Parathyroid adenoma (tissue), 2 donors: ENCODE data around the gene EFNB2.

Source experiments
- H2AFZ ChIP-seq: fragments of 300-600 bp; sonication (generic); one replicate; pipeline ENCODE4 v1.7.0; 2017; ENCODE audit warnings: antibody characterized with exemption, mild to moderate bottlenecking
- H3K27ac ChIP-seq: fragments of 300-600 bp; sonication (generic); one replicate; pipeline ENCODE4 v1.7.0; 2017
- H3K27me3 ChIP-seq: fragments of 300-600 bp; sonication (generic); one replicate; pipeline ENCODE4 v1.7.0; 2017; ENCODE audit warnings: low read length; ENCODE audit not compliant: control insufficient read depth, insufficient read depth
- H3K36me3 ChIP-seq: fragments of 300-600 bp; sonication (generic); one replicate; pipeline ENCODE4 v1.7.0; 2017; ENCODE audit warnings: low read length; ENCODE audit not compliant: control insufficient read depth, insufficient read depth
- H3K4me1 ChIP-seq: fragments of 300-600 bp; sonication (generic); one replicate; pipeline ENCODE4 v1.7.0; 2017; ENCODE audit warnings: control low read depth
- H3K4me2 ChIP-seq: fragments of 300-600 bp; sonication (generic); one replicate; pipeline ENCODE4 v1.7.0; 2017; ENCODE audit warnings: low read length
- H3K4me3 ChIP-seq: fragments of 300-600 bp; sonication (generic); one replicate; pipeline ENCODE4 v1.7.0; 2017; ENCODE audit warnings: low read depth, low read length
- H3K79me2 ChIP-seq: fragments of 300-600 bp; sonication (generic); one replicate; pipeline ENCODE4 v1.7.0; 2017; ENCODE audit warnings: control low read depth
- H3K9ac ChIP-seq: fragments of 300-600 bp; sonication (generic); one replicate; pipeline ENCODE4 v1.7.0; 2017; ENCODE audit warnings: mild to moderate bottlenecking
- H3K9me3 ChIP-seq: fragments of 300-600 bp; sonication (generic); one replicate; pipeline ENCODE4 v1.7.0; 2017; ENCODE audit warnings: low read length; ENCODE audit not compliant: control insufficient read depth
- CTCF ChIP-seq: fragments of 300-600 bp; sonication (generic); IDR thresholded peaks from one replicate; pipeline ENCODE4 v1.7.0; 2017; ENCODE audit warnings: antibody characterized with exemption, mild to moderate bottlenecking
- donor health status: primary hyperparathyroidism.

The EFNB2 gene

DNA sequence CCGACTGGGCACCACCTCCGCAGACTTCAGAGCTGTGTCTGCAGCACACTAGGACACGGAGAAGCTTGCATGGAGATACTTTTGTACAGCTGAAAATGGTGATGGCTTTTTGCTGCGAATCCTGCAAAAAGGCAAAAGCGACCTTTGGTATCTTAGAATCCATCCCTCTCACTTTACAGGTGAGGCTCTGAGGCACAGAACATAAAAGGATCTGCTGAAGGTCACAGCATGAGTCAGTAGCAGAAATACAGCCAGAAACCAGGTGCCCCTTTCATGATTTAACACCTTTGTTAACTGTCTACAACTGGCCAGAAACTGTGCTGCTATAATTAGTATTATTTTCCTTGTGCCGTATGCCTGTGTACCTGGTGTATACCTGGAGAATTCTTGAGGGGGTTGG lies 48.3 kb downstream of the EFNB2 start:
- TF ChIP-seq CTCF, result no peak
- Histone ChIP-seq H3K9ac (no peak overlapping the region), H3K27ac (no peak overlapping the region), H3K4me3 (no peak overlapping the region), H3K79me2 (no peaks in the 10 kb centered on the region), H3K4me2 (no peak overlapping the region), H3K27me3 (no peaks in the 10 kb centered on the region), H3K4me1 (no peaks in the 10 kb centered on the region), H2AFZ (no peak overlapping the region), H3K9me3 (no peaks in the 10 kb centered on the region), H3K36me3 (no peaks in the 10 kb centered on the region)

- Histone ChIP-seq H3K79me2 (no peaks in the 10 kb centered on the region), H3K4me1 (no peaks in the 10 kb centered on the region), H2AFZ (no peak overlapping the region), H3K27me3 (no peaks in the 10 kb centered on the region), H3K36me3 (no peaks in the 10 kb centered on the region), H3K9me3 (no peaks in the 10 kb centered on the region), H3K27ac (no peak overlapping the region), H3K4me3 (no peak overlapping the region), H3K4me2 (no peak overlapping the region), H3K9ac (no peak overlapping the region)
- no peak for TF ChIP-seq CTCF
Observed at GRCh38 chr13:106486287-106486686, 49.2 kb downstream of the EFNB2 start.

DNA sequence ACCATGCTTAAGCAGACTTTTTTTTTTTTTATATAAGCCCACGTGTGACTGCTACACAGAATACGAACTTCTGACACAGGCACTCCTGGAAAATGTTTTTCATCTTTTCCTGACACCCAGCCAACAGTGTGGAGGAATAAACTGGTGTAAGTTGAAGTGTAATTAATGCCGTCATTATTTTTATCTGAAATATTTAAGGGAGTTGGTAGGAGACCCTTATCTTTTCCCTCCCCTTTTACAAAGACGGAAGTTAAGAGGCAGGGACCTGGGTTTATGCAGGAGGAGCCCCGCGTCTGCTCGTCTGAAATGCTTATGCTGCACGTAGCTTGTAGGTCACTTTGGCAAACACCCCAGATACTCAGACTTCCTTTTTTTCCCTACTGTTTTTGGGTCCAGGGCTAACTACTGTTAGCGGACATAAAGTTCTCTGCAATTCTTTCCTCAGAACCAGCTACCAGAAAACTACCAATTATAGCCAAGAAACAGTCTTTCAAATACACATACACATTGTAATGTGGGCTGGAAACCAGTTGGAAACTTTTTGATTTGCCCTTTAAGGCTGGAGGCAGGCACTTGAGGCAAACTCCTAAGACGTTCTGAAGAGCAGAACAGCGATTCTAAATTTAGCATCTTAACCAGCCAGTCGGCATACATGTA lies 50.8 kb downstream of the EFNB2 start:
- Histone ChIP-seq H3K27ac (no peak overlapping the region), H3K4me2 (no peak overlapping the region), H3K27me3 (no peaks in the 10 kb centered on the region), H3K9me3 (no peaks in the 10 kb centered on the region), H3K9ac (no peak overlapping the region), H3K4me1 (no peaks in the 10 kb centered on the region), H2AFZ (no peak overlapping the region), H3K36me3 (no peaks in the 10 kb centered on the region), H3K4me3 (no peak overlapping the region), H3K79me2 (no peaks in the 10 kb centered on the region)
- TF ChIP-seq CTCF, result no peak

DNA sequence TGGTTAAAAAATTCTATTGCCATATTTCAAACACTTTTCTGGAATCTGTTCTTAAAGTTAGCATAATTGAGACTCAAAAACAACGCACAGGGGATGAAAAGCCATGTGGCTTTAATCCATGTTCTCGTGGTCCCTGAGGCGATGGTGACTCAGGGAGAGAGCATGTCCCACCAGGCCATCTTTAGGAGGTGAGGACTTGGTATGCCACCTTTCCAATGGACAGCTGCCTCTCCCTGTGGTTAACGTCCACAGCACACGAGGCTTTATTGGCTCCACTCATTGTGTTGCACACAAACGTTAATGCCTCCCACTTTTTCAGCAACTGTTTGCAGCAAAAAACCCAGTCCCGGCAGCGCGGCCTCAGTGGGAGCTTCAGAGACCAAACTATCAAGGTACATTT lies 51.4 kb downstream of the EFNB2 start:
- no peak overlapping the region for H2AFZ ChIP-seq
- H3K36me3 ChIP-seq, result no peaks in the 10 kb centered on the region
- TF ChIP-seq CTCF, result no peak
- no peaks in the 10 kb centered on the region for H3K4me1 ChIP-seq
- H3K4me3 ChIP-seq, result no peak overlapping the region
- H3K27me3 ChIP-seq, result no peaks in the 10 kb centered on the region
- H3K79me2 ChIP-seq, result no peaks in the 10 kb centered on the region
- H3K9me3 ChIP-seq, result no peaks in the 10 kb centered on the region
- no peak overlapping the region for H3K27ac ChIP-seq
- H3K4me2 ChIP-seq, result no peak overlapping the region
- no peak overlapping the region for H3K9ac ChIP-seq

DNA sequence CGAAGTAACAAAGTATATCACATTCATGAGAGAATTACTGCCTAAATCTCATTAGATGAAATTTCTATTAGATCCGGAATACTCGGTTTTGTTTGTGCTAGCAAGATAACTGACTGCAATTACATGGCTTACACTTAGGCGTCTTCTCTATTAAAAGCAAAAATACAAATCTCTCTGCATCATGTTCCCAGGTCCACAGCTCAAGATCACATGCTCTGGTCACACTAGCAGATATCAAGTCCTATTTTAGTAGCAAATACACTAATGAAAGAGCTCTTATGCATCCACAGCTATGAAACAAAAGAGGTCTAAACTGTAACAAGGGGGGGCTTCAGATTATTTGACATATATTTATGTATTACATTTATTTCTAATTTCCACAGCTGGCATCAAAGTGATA lies 53.5 kb downstream of the EFNB2 start:
- Histone ChIP-seq H3K9me3 (no peaks in the 10 kb centered on the region), H3K36me3 (no peaks in the 10 kb centered on the region), H3K4me1 (no peaks in the 10 kb centered on the region), H3K4me3 (no peak overlapping the region), H3K9ac (no peak overlapping the region), H3K27ac (no peak overlapping the region), H2AFZ (no peak overlapping the region), H3K79me2 (no peaks in the 10 kb centered on the region), H3K4me2 (no peak overlapping the region), H3K27me3 (no peaks in the 10 kb centered on the region)
- TF ChIP-seq CTCF, result no peak
